Raji (cell line): ENCODE data around the gene MTA3.

Source experiments
- POLR2A ChIP-seq: IDR thresholded peaks from 2 replicates; pipeline ENCODE4 v1.6.1; 2011; ENCODE audit warnings: low read depth, low read length, control low read depth; ENCODE audit not compliant: insufficient read depth

The MTA3 gene

DNA sequence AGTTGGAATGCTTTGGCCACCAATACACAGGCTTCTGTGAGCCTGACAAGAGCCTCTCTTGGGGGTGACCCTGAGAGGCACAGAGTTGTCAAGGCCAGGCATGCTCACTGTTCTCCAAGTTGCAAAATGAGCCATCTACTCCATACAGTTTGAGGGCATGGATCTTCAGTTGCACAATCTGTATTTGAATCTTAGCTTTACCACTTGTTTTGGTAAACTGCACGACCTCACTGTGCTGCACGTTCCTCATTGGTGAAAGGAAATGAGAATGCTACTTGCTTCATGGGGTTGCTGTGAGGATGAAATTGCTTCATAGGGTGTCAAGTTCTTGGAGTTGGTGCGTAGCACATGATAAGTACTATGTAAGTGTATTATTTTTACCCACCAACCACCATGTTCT, 235.9 kb downstream of the MTA3 start:
- TF ChIP-seq POLR2A: no peak

DNA sequence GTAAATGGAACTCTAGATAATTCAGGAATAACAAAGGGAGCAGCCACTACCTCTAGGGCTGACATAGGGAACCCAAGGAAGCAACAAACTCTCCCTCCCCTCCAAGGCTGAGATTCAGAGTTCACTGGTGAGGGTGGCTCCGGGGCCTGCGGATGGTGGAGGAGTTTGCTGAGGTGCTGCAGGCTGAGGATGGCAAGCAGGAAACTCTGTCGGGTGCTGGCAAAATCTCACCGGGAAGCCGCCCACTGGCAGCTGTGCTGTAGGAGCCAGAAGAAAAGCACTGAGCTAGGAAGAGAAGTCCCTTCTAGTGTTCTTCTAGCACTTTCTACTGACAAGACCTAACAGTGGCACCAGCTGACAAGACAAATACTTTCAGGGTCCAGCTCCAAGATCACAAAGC, 236.5 kb downstream of the MTA3 start:
- TF ChIP-seq POLR2A: no peak
